ENCODE data around the gene RASA3. TPM values are rescaled to one million over a fixed set of nuclear protein-coding genes. Genes with fewer than 3 reads are reported as not detected.

The RASA3 gene
- total RNA-seq, 1 experiment from 2014 or later: 18.6 TPM

GRCh38 chr13:114038211-114038613 is 94.2 kb downstream of the RASA3 start (continued):
- TF ChIP-seq, protein P1, sequence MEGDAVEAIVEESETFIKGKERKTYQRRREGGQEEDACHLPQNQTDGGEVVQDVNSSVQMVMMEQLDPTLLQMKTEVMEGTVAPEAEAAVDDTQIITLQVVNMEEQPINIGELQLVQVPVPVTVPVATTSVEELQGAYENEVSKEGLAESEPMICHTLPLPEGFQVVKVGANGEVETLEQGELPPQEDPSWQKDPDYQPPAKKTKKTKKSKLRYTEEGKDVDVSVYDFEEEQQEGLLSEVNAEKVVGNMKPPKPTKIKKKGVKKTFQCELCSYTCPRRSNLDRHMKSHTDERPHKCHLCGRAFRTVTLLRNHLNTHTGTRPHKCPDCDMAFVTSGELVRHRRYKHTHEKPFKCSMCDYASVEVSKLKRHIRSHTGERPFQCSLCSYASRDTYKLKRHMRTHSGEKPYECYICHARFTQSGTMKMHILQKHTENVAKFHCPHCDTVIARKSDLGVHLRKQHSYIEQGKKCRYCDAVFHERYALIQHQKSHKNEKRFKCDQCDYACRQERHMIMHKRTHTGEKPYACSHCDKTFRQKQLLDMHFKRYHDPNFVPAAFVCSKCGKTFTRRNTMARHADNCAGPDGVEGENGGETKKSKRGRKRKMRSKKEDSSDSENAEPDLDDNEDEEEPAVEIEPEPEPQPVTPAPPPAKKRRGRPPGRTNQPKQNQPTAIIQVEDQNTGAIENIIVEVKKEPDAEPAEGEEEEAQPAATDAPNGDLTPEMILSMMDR (IDR thresholded peaks at IDR 0.05 in 2 of 3, conservative IDR thresholded peaks at IDR 0.05 in 1 of 3; ENCODE audit: borderline replicate concordance in 1 of 3, insufficient read depth in 1 of 3, low read depth in 2 of 3, low read length in 2 of 3): no peak
- no peak for TF ChIP-seq POLR2AphosphoS5 (IDR thresholded peaks at IDR 0.05; ENCODE audit: low read depth, low read length)
- no peak for TF ChIP-seq RAD21 (IDR thresholded peaks at IDR 0.05; ENCODE audit: low read depth)
- TF ChIP-seq EGR1 (IDR thresholded peaks at IDR 0.05; ENCODE audit: low read depth): no peak
- no peak for TF ChIP-seq CEBPB (IDR thresholded peaks at IDR 0.05; ENCODE audit: low read depth)
- no peak for TF ChIP-seq SIN3A (IDR thresholded peaks at IDR 0.05; ENCODE audit: low read depth)

- Histone ChIP-seq H3K4me1 (ENCODE audit: control insufficient read depth in 1 of 2, insufficient read depth in 2 of 2, low read length in 2 of 2) (peaks cover 7 to 22% of the 10 kb centered on the region in 2 experiments; a peak in 3 of 4 replicates), H3K36me3 (ENCODE audit: control insufficient read depth in 1 of 2, insufficient read depth in 2 of 2, low read length in 2 of 2) (no peaks in the 10 kb centered on the region), H4K20me1 (ENCODE audit: insufficient read depth) (no peaks in the 10 kb centered on the region), H3K27me3 (ENCODE audit: insufficient read depth, low read length) (no peaks in the 10 kb centered on the region), H2AFZ (ENCODE audit: low read depth, low read length, poor library complexity, severe bottlenecking) (no peak overlapping the region), H3K27ac (ENCODE audit: low read depth, low read length) (no peak overlapping the region), H3K9me3 (ENCODE audit: control insufficient read depth in 1 of 2, insufficient read depth in 1 of 2, low read depth in 1 of 2, low read length in 2 of 2) (no peaks in the 10 kb centered on the region), H3K4me2 (ENCODE audit: low read length) (no peak overlapping the region), H3K79me2 (ENCODE audit: insufficient read depth, low read length) (no peaks in the 10 kb centered on the region), H3K9ac (ENCODE audit: low read length) (no peak overlapping the region), H3K4me3 (replicated peaks in 1 of 2; ENCODE audit: low read depth in 1 of 2, low read length in 2 of 2) (no peak overlapping the region), H3K9me2 (ENCODE audit: insufficient read depth) (no peaks in the 10 kb centered on the region)
- no TSS peak for BruUV-seq (replicated peaks)
- ChIA-PET POLR2A (no interaction called here), RAD21 (ENCODE audit: low non-redundant PET in 1 of 2, low total read pairs in 2 of 2, uncharacterized antibody in 2 of 2, unreplicated experiment in 2 of 2) (no interaction called here), CTCF (no interaction called here)
- intact Hi-C loops (cut with micrococcal nuclease): no loop called here
- ATAC-seq: no peak
- no peak for TF ChIP-seq SRF (IDR thresholded peaks at IDR 0.05; ENCODE audit: low read depth)
- TF ChIP-seq TCF7L2 (IDR thresholded peaks at IDR 0.05; ENCODE audit: borderline replicate concordance, extremely low read depth, insufficient read depth, insufficient read length): no peak
- no peak for TF ChIP-seq ZNF274 (IDR thresholded peaks at IDR 0.05; ENCODE audit: low read depth, low read length)
- no peak for TF ChIP-seq FOSL1 (IDR thresholded peaks at IDR 0.05; ENCODE audit: low read depth)
- no peak for TF ChIP-seq MAX (IDR thresholded peaks at IDR 0.05)
- no peak for TF ChIP-seq ATF3 (IDR thresholded peaks at IDR 0.05)
- DNase-seq (ENCODE audit: low read depth, low spot score): no peak
Measured at GRCh38 chr13:114037674-114038073, 94.7 kb downstream of the RASA3 start.

All from HCT116 (cell line).